ENCODE results near the gene UGT2B28. TPM values are rescaled to one million over a fixed set of nuclear protein-coding genes. Genes with fewer than 3 reads are reported as not detected.
"Not testable (repeated sequence)": the region's sequence is repeated elsewhere in the genome, so short reads cannot be mapped to it uniquely, and the experiment has no call there.

Gene UGT2B28
- not detected in 2 replicates for polyA plus RNA-seq (2012; rRNA removed)
- polyA plus RNA-seq (2012; cell fraction: cytosol; rRNA removed): not detected in 2 replicates
- polyA plus RNA-seq (2012; cell fraction: nucleus; rRNA removed): not detected in 2 replicates

GRCh38 chr4:69280081-69280480 lies at the start of gene UGT2B28:
UGT2B28 (plus strand) TSS chr4:69280475; CDS start chr4:69280501, 26 bp downstream.
- H3K9me3 ChIP-seq; H3F3A ChIP-seq (replicated peaks; ENCODE audit: insufficient read depth); H3K9me2 ChIP-seq; H3K4me1 ChIP-seq (ENCODE audit: control insufficient read depth in 1 of 2, insufficient read depth in 2 of 2, low read depth in 1 of 2, low read length in 1 of 2); H3K4me3 ChIP-seq (ENCODE audit: low read depth in 2 of 2, low read length in 1 of 2); H3K9ac ChIP-seq; H4K20me1 ChIP-seq (ENCODE audit: insufficient read depth); DNase-seq; H3K27me3 ChIP-seq (ENCODE audit: insufficient read depth); H3K4me2 ChIP-seq; H3K27ac ChIP-seq (ENCODE audit: low read depth in 2 of 2, low read length in 1 of 2); H2AFZ ChIP-seq (ENCODE audit: low read depth); H3K36me3 ChIP-seq (replicated peaks in 1 of 2; ENCODE audit: control insufficient read depth in 1 of 2, insufficient read depth in 2 of 2, low read length in 1 of 2); CTCF ChIA-PET; POLR2A ChIA-PET; H3K79me2 ChIP-seq (ENCODE audit: insufficient read depth): not testable (repeated sequence)
- 1% methylated on average over 4 of the region's 4 CpGs for WGBS (ENCODE audit: low lambda C conversion rate)

- Histone ChIP-seq H3F3A (replicated peaks; ENCODE audit: insufficient read depth) (no peaks in the 10 kb centered on the region), H3K4me1 (ENCODE audit: control insufficient read depth in 1 of 2, insufficient read depth in 2 of 2, low read depth in 1 of 2, low read length in 1 of 2) (no peaks in the 10 kb centered on the region), H3K9me2 (no peaks in the 10 kb centered on the region), H3K79me2 (ENCODE audit: insufficient read depth) (no peaks in the 10 kb centered on the region), H2AFZ (ENCODE audit: low read depth) (no peak overlapping the region), H4K20me1 (ENCODE audit: insufficient read depth) (no peaks in the 10 kb centered on the region), H3K27ac (ENCODE audit: low read depth in 2 of 2, low read length in 1 of 2) (no peak overlapping the region), H3K4me2 (no peak overlapping the region), H3K9me3 (no peaks in the 10 kb centered on the region), H3K4me3 (ENCODE audit: low read depth in 2 of 2, low read length in 1 of 2) (no peak overlapping the region), H3K27me3 (ENCODE audit: insufficient read depth) (no peaks in the 10 kb centered on the region), H3K9ac (no peak overlapping the region), H3K36me3 (replicated peaks in 1 of 2; ENCODE audit: control insufficient read depth in 1 of 2, insufficient read depth in 2 of 2, low read length in 1 of 2) (no peaks in the 10 kb centered on the region)
- TF ChIP-seq MEF2A (IDR thresholded peaks at IDR 0.05; ENCODE audit: borderline replicate concordance, low read depth) (no peak), CTCF (IDR thresholded peaks at IDR 0.05) (no peak), USF1 (IDR thresholded peaks at IDR 0.05; ENCODE audit: borderline replicate concordance, low read depth) (no peak), POLR2AphosphoS5 (IDR thresholded peaks at IDR 0.05; ENCODE audit: low read depth, low read length) (no peak), EZH2phosphoT487 (IDR thresholded peaks at IDR 0.05; ENCODE audit: borderline replicate concordance, low read depth) (no peak), YY1 (IDR thresholded peaks at IDR 0.05; ENCODE audit: low read depth) (no peak), SMC3 (IDR thresholded peaks at IDR 0.05; ENCODE audit: low read depth, low read length) (no peak), IRF3 (IDR thresholded peaks at IDR 0.05; ENCODE audit: low read depth, low read length) (no peak), REST (IDR thresholded peaks at IDR 0.05; ENCODE audit: low read depth, low read length) (no peak), USF2 (IDR thresholded peaks at IDR 0.05; ENCODE audit: borderline replicate concordance, low read depth, low read length) (no peak)
- CTCF ChIA-PET: no interaction called here
- no peak for DNase-seq
- POLR2A ChIA-PET: no interaction called here
- 14% methylated on average over 2 of the region's 2 CpGs for WGBS (ENCODE audit: low lambda C conversion rate)
These were observed 41.2 kb upstream of the UGT2B28 start for GRCh38 chr4:69239092-69239491.
